Stimulated activated effector memory CD8-positive, alpha-beta T cell treated with anti-CD3 and anti-CD28 coated beads, Interleukin-12 subunit alpha, Interleukin-12 subunit beta, amount 100 ng/mL, for 72 hours (primary cell): Measurements from ENCODE around the gene PCDH19.

Source experiments
- ATAC-seq: fragments of 150-1000 bp; cut with Tn5 transposase; 2 replicates; pipeline ENCODE4 v1.10.0; 2021
- DNase-seq, 2 donors: peaks; one replicate each; pipeline ENCODE4 v3.0.0; 2021 to 2022; ENCODE audit warnings: low spot score in 2 of 2
- H3K27ac Mint-ChIP-seq: one replicate; pipeline ENCODE4 v1.8.0; 2022; ENCODE audit warnings: mild to moderate bottlenecking, mixed read lengths
- H3K36me3 Mint-ChIP-seq: one replicate; pipeline ENCODE4 v1.8.0; 2022; ENCODE audit warnings: mild to moderate bottlenecking, mixed read lengths
- H3K4me1 Mint-ChIP-seq: one replicate; pipeline ENCODE4 v1.8.0; 2022; ENCODE audit warnings: mixed read lengths
- H3K4me3 Mint-ChIP-seq: one replicate; pipeline ENCODE4 v1.8.0; 2022; ENCODE audit warnings: mild to moderate bottlenecking, mixed read lengths
- H3K9me3 Mint-ChIP-seq: one replicate; pipeline ENCODE4 v1.8.0; 2022; ENCODE audit warnings: mixed read lengths

The PCDH19 gene

DNA sequence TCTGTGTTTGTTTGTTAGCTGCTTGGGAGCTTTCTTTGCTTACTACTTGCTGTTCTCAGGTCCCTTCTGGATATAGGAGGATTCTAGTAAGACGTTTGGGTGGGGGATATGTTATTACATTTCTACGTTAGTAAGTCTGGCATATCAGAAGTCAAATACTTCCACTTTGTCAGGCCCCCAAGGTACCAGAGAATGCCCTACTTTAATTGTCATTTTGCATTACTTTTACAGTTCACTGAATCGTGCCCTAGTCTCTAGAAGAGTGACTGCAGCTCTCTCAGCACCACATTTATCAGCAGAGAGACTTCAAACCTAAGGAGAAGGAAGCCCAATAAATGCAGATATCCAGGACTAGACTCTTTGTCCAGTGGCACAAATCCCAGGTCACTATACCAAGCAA lies 54.4 kb downstream of the PCDH19 start:
- H3K4me3 Mint-ChIP-seq = no peak overlapping the region
- H3K27ac Mint-ChIP-seq = no peak overlapping the region
- DNase-seq = no peak
- ATAC-seq = no peak
- no peaks in the 10 kb centered on the region for H3K4me1 Mint-ChIP-seq
- no peaks in the 10 kb centered on the region for H3K36me3 Mint-ChIP-seq
- H3K9me3 Mint-ChIP-seq = no peaks in the 10 kb centered on the region

DNA sequence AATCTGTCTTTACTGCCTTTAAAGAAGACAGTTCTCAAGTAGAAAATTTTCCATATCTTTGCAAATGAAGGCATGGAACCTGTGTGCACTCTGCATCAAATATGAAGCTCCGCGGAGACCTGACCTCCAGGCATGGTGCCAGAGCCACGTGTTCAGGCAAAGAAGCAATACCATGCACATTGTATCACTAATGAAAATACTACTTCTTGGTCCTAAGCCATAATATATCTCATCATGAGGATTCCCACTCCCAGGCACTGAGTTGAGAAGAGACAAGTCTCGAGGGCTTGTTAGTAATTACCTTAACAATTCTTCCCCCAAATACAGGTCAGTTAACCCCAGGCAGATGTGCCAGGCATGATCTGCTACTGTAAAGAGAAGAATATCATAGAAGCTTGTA lies 56.7 kb downstream of the PCDH19 start:
- Mint-ChIP-seq H3K4me3 (no peak overlapping the region), H3K4me1 (no peaks in the 10 kb centered on the region), H3K9me3 (no peaks in the 10 kb centered on the region), H3K27ac (no peak overlapping the region), H3K36me3 (no peaks in the 10 kb centered on the region)
- ATAC-seq (no peak), DNase-seq (no peak)

DNA sequence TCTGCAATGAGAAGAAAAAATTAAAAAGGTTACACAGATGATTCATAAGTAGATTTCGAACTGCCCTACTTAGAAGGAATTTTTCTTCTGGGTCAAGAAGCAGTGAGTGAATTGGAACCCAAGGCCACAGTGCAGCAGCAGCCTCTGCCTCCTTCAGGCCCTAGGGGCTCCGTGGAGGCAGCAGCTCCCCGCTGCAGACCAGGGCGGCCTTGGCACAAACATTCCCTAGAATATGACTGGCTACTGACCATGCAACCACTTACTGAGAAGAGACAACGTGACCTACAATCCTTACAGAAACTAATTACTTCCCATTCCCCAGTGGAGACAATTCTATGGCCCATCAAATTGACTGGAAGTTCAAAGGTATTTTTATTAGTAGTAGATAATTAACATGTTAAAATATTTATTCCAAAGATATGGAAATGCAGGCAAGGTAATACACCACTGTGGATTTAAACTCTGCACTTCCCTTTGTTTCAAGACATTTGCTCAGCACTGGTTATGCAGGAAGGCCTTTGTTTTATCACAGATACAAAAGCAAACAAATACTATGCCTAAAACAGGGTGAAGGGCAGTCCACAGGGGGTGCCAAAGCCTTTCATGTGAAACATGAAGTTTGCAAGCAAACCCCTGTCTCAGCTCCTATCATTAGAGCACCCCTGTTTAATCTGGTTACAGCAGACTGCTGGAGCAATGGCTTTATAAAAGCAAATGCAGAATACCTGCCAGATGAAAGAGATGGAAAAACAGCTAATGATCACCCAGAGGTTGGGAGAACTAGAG lies 59.2 kb downstream of the PCDH19 start:
- Mint-ChIP-seq H3K4me3 (no peak overlapping the region), H3K27ac (no peak overlapping the region), H3K36me3 (no peaks in the 10 kb centered on the region), H3K4me1 (no peaks in the 10 kb centered on the region), H3K9me3 (no peaks in the 10 kb centered on the region)
- ATAC-seq (no peak), DNase-seq (no peak)

DNA sequence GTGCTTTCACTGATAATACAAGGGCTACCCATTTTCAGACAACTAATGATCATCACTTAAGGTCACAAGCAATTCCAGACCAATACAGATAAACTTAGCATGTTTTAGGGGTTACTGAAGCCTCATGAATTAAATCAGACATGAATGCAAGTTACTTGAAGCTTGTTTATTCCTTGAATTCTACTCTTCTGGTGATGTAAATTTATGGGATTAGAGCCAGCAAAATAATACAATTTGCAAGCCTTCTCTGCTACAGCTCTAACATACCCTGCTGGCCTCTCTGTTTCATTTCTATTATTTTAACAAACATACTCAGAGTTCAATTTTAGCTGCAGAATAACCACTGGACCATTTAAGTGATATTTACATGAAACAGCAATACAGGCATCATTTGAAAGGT lies 60.7 kb downstream of the PCDH19 start:
- ATAC-seq (no peak), DNase-seq (no peak)
- Mint-ChIP-seq H3K27ac (no peak overlapping the region), H3K9me3 (no peaks in the 10 kb centered on the region), H3K36me3 (no peaks in the 10 kb centered on the region), H3K4me1 (no peaks in the 10 kb centered on the region), H3K4me3 (no peak overlapping the region)

DNA sequence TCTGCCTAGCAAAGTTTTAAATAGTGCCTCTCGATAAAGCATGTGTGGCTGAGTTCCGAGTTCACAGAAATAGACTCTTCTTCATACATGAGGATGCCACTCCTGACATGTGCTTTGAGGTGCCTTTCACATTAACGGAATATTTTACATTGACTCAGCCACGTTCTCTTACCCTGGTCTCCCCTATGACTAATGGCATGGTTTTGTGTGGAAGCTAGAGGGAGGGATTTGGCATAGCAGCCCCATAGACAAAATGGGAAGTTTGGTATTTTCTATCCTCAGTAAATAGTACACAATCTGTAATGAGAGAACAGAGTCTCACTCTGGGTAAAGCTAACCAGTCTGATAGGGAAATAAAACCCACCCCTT lies 68.9 kb downstream of the PCDH19 start:
- ATAC-seq (no peak), DNase-seq (no peak)
- Mint-ChIP-seq H3K27ac (no peak overlapping the region), H3K9me3 (no peaks in the 10 kb centered on the region), H3K4me1 (no peaks in the 10 kb centered on the region), H3K4me3 (no peak overlapping the region), H3K36me3 (no peaks in the 10 kb centered on the region)

DNA sequence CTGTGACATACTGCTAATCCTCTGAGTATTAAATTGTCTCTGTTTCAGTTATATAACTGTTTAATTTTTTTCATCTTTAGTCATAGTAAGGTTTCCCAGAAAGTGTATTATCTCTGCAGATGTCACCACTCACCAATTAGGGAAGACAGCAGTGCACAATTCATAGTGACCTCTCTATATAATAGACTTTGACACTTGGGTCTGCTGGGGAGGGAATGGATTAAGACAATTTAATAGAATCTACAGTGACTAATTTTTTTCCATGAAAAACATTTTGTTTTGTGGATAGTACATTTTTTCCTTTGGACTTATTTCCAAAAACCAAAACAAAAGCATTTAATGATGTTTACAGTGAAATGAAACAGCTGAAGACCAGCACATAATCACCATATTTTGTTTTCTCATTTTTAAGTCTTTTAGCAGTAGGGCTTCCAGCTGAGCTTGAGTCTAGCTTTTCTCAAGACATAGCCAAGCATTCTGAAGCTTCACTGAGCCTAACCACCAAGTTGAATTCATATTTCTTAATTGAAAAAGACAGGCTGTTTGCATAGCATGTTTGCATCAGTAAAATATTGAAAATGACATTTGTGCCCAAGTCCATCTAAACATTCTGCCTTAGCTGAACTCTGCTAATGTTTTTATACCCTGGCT lies 69.5 kb downstream of the PCDH19 start:
- no peak for DNase-seq
- ATAC-seq = no peak
- Mint-ChIP-seq H3K4me3 (no peak overlapping the region), H3K4me1 (no peaks in the 10 kb centered on the region), H3K27ac (no peak overlapping the region), H3K36me3 (no peaks in the 10 kb centered on the region), H3K9me3 (no peaks in the 10 kb centered on the region)

DNA sequence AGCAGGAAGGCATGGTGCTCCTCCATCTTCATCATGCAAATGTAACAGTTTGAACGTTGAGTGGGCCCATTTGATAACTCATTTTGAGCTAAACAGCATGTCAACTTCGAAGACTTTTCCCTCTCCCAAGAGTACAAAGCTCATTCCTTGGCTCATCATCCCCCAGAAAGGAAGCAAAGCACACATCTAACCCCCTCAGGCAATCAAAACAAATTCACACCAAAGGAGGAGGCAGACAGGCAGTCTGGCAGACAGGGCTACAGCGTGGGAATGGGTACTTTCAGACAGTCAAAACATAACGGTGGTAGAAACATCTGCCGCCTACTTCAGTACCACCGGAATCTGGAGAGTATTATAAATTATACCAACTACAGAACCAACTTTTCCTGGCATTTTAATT lies 81.7 kb downstream of the PCDH19 start:
- peaks cover 5% of the 10 kb centered on the region for H3K9me3 Mint-ChIP-seq
- H3K4me3 Mint-ChIP-seq = no peak overlapping the region
- no peaks in the 10 kb centered on the region for H3K36me3 Mint-ChIP-seq
- no peak overlapping the region for H3K27ac Mint-ChIP-seq
- no peak for DNase-seq
- ATAC-seq = no peak
- H3K4me1 Mint-ChIP-seq = no peaks in the 10 kb centered on the region

DNA sequence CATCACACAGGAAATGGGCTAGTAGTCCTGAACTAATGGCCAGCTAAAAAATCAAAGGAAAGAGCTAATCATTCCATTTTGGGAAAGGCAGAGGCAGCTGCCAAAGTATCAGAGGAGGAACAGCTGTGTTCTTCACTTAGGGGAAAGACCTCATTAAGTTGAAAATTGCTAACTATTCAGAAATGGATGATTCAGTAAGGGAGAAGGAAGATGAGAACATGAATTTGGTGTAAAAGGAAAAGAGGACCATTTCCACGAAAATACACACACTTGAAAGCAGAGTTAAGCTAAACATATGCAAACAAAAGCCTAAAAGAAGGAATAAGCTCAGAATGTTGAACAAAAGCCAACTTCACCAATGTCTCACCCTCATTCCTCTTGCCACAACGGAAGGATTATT lies 90.4 kb downstream of the PCDH19 start:
- no peak overlapping the region for H3K27ac Mint-ChIP-seq
- no peak overlapping the region for H3K4me3 Mint-ChIP-seq
- no peaks in the 10 kb centered on the region for H3K4me1 Mint-ChIP-seq
- peaks cover 8% of the 10 kb centered on the region for H3K9me3 Mint-ChIP-seq
- ATAC-seq = no peak
- no peak for DNase-seq
- H3K36me3 Mint-ChIP-seq = no peaks in the 10 kb centered on the region

DNA sequence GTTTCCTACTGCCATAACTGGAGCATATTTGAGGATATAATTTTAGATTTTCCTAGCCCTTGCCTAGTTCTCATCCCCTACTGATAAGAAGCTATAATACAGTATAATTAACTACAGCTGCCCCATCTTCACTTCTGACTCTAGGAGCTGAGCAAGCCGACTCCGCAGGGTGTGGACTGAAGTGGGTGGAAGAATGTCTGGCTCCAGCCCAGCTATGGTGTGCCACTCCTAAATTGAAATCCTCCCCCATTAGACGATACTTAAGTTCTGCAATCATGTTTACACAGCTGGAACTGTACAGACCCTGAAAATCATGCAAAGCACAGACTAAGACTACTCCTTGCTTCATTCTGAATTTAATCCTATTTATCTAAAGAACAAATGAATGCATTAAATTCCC lies 93.1 kb downstream of the PCDH19 start:
- Mint-ChIP-seq H3K4me1 (no peaks in the 10 kb centered on the region), H3K27ac (no peak overlapping the region), H3K4me3 (no peak overlapping the region), H3K36me3 (no peaks in the 10 kb centered on the region), H3K9me3 (peaks cover 3% of the 10 kb centered on the region)
- no peak for ATAC-seq
- no peak for DNase-seq

DNA sequence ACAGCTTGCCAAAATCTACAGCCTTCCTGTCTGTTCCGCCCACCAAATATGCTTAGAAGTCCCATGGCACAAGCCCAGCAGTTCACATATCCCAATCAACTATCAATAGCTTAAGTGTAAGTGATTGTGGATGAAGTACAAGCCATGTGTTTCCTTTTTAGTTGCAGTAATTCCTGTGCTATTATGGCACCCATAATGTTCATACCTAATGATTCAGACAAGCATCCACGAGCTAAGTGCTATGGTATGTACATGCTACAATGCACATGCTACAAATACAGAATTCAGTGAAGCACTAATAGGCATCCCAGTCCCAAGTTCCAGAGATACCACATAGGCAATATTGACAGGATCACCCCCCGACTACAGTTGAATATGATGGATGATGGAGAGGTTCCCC lies 94.5 kb downstream of the PCDH19 start:
- Mint-ChIP-seq H3K36me3 (no peaks in the 10 kb centered on the region), H3K9me3 (peaks cover 3% of the 10 kb centered on the region), H3K4me3 (no peak overlapping the region), H3K4me1 (no peaks in the 10 kb centered on the region), H3K27ac (no peak overlapping the region)
- DNase-seq (no peak), ATAC-seq (no peak)

DNA sequence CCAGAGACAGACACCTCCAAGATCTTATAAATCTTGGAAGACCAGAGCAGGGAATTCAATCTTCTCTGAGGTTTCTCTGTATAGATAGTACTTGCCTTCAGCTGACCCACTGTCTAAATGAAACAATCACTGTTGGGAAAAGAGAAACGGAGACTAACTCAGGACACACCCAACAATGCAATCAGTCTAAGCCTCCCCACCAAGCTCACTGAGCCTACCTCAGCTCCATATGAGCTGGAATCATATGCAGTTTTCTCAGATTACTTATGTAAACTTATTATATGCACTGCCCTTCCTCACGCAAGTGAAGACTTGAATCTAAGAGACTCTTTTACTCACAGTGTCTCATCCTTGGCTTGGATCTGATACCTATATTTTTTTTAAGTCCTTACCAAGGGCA lies 110.5 kb downstream of the PCDH19 start:
- ATAC-seq (no peak), DNase-seq (no peak)
- H3K36me3 Mint-ChIP-seq = no peaks in the 10 kb centered on the region
- no peak overlapping the region for H3K27ac Mint-ChIP-seq
- H3K4me1 Mint-ChIP-seq = no peaks in the 10 kb centered on the region
- H3K9me3 Mint-ChIP-seq = peaks cover 2% of the 10 kb centered on the region
- H3K4me3 Mint-ChIP-seq = no peak overlapping the region

DNA sequence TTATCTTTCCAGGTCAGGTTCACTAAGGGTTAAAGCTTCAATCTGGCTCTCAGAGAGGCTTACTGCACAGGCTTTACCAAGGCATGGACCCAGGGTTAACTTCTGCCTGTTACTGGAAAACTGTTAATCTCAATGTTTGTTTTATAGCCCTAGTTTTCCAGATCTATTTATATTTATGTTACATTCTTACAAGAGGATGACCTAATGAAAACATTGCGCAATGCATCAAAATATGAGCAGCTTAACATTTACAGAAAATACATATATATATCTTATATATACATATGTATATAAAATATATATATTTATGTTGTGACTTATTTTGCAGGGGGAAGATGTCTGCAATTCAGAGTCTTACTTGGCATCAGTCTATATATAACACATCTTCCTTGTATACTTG lies 112.3 kb downstream of the PCDH19 start:
- Mint-ChIP-seq H3K36me3 (no peaks in the 10 kb centered on the region), H3K9me3 (no peaks in the 10 kb centered on the region), H3K4me3 (no peak overlapping the region), H3K4me1 (no peaks in the 10 kb centered on the region), H3K27ac (no peak overlapping the region)
- no peak for ATAC-seq
- DNase-seq = no peak

DNA sequence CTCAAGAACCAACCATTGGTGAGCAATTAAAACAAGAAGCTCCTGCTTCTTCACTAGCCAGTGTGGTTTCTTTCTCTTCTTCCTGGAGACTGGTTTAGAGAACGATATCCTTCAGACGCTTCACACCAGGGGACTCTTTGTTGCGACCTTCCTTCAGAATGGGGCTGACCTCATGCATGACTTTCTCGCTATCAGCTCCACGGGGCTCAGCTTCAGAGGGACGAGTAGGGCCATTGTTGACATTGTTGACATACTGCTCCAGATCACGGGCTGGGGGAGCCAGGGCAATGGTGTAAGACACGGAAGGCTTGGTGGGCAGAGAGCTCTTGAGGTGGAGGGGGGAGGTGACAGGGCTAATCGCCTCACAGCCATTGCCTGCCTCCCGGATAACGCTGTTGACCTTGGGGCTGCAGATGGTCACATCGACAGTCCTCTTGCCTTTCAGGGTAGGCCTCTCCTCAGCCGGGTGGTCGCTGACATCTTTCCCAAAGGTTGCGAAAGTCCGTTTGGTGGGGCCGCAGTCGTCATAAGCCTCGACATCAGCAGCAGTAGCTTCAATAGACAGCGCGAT lies 113.8 kb downstream of the PCDH19 start:
- no peak overlapping the region for H3K27ac Mint-ChIP-seq
- no peak overlapping the region for H3K4me3 Mint-ChIP-seq
- H3K4me1 Mint-ChIP-seq = no peaks in the 10 kb centered on the region
- no peaks in the 10 kb centered on the region for H3K9me3 Mint-ChIP-seq
- no peaks in the 10 kb centered on the region for H3K36me3 Mint-ChIP-seq
- DNase-seq (no peak), ATAC-seq (no peak)

DNA sequence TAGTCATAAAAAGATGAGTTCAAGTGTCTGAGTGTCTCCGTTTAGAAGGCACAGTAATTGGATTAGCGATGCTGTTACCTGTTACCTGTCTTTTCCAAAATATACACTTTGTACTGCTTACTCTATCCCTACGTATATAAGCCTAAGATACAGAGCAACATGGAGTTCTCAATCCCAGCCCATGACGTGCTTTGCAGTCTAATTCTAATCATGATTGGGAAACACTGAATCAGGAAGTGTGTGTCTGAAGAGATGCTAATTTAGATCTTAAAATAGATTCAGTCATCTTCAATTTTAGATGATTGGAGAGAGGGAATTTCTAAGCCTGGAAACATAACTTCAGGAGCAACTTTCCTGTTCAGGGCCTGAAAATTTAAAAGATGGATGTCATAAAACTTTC lies 115.1 kb downstream of the PCDH19 start:
- H3K27ac Mint-ChIP-seq = no peak overlapping the region
- ATAC-seq (no peak), DNase-seq (no peak)
- H3K4me3 Mint-ChIP-seq = no peak overlapping the region
- no peaks in the 10 kb centered on the region for H3K36me3 Mint-ChIP-seq
- H3K9me3 Mint-ChIP-seq = no peaks in the 10 kb centered on the region
- H3K4me1 Mint-ChIP-seq = no peaks in the 10 kb centered on the region

DNA sequence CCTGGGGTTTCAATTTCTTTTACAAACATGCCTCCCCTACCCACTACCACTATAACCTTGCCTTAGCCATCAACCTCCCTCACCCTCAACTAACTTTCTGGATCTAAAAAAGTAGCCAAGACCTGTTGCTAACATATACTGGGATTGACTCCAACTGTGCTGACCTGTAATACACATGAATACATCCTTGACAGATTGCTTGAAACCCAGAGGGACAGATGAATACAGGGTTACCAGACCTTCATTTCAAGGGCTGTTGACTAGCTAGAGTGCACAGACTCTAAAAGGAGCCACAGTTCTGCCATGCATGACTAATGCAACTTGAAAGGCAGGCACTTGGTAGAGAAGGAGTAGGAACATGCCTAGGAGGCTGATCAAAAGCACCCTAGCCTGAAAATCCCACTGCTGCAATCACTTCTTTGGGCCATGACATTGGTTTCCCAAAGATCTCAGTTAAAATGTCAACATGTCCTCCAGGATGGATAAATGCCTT lies 121.0 kb downstream of the PCDH19 start:
- Mint-ChIP-seq H3K36me3 (no peaks in the 10 kb centered on the region), H3K4me3 (no peak overlapping the region), H3K4me1 (no peaks in the 10 kb centered on the region), H3K9me3 (peaks cover 5% of the 10 kb centered on the region), H3K27ac (no peak overlapping the region)
- ATAC-seq (no peak), DNase-seq (no peak)

DNA sequence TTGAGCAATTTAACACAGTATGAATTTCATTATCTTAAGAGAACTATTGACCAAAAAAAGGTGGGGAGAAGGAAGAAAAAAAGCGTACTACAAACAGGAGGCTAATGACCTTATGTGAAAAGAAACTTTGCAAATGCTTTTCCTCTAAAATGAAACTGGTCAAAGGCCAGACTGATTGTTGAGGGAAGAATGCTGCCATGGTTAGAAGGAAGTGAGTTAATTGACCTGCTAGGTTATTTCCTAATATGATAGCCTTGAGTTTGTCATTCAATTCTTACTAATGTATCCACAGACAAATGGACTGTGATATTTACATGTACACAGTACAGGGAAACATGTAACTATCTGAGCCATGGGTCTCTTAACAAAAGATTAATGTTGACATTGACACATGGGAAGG lies 132.8 kb downstream of the PCDH19 start:
- H3K27ac Mint-ChIP-seq = no peak overlapping the region
- no peaks in the 10 kb centered on the region for H3K4me1 Mint-ChIP-seq
- no peaks in the 10 kb centered on the region for H3K36me3 Mint-ChIP-seq
- ATAC-seq = no peak
- no peak for DNase-seq
- no peak overlapping the region for H3K4me3 Mint-ChIP-seq
- peaks cover 6% of the 10 kb centered on the region for H3K9me3 Mint-ChIP-seq
